GM10248 (cell line): ENCODE data around the gene SLC2A4RG.

Experiments used
- CTCF ChIA-PET: fragments of 300-600 bp; sonication (Branson Sonifier 250); formaldehyde crosslinking; extraction: SDS; loops from one replicate; lab custom pipeline; 2021; ENCODE audit warnings: antibody characterized with exemption; lab: Yijun Ruan, JAX
- POLR2A ChIA-PET: fragments of 350-650 bp; sonication (Branson Sonifier 250); formaldehyde crosslinking; extraction: SDS; loops from one replicate; lab custom pipeline; 2020; ENCODE audit warnings: antibody characterized with exemption; lab: Yijun Ruan, JAX
- DNase-seq: peaks from one replicate; pipeline ENCODE4 v3.0.0; 2012; ENCODE audit errors: extremely low spot score
- TF ChIP-seq, protein P1 (sequence below): IDR thresholded peaks from 2 replicates; pipeline ENCODE4 v1.5.1; 2012; ENCODE audit warnings: mild to moderate bottlenecking, low read depth; ENCODE audit errors: extremely low read depth, missing control alignments, control extremely low read depth

The SLC2A4RG gene

DNA sequence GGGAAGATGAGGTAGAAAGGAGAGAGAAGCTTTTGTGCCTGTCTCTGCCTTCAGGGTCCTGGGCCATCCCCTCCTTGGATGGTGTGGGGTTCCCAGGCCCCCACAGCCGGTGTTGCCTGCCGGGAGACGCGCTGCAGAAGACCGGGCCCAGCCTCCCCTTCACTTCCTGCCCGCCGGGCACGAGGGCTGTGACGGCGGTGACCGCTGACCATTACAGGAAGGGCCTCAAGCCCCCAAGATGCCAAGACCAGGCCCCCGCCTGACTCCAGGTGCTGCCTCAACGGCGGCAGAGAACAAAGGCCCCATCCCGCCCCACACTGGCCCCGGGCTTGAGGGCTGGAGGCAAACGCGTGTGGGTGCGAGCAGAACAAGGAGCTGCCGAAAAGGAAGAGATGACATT is 53.3 kb downstream of the SLC2A4RG start:
- ChIA-PET POLR2A (no interaction called here), CTCF (interaction anchor here (0.8 kb wide), 1 partner anchor 296 kb away, joined by 3 read pairs; no protein-coding TSS in a partner anchor)
- TF ChIP-seq, protein P1, sequence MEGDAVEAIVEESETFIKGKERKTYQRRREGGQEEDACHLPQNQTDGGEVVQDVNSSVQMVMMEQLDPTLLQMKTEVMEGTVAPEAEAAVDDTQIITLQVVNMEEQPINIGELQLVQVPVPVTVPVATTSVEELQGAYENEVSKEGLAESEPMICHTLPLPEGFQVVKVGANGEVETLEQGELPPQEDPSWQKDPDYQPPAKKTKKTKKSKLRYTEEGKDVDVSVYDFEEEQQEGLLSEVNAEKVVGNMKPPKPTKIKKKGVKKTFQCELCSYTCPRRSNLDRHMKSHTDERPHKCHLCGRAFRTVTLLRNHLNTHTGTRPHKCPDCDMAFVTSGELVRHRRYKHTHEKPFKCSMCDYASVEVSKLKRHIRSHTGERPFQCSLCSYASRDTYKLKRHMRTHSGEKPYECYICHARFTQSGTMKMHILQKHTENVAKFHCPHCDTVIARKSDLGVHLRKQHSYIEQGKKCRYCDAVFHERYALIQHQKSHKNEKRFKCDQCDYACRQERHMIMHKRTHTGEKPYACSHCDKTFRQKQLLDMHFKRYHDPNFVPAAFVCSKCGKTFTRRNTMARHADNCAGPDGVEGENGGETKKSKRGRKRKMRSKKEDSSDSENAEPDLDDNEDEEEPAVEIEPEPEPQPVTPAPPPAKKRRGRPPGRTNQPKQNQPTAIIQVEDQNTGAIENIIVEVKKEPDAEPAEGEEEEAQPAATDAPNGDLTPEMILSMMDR, result no peak
- DNase-seq, result no peak
